Measurements from ENCODE around the gene TMEM270. TPM values are rescaled to one million over a fixed set of nuclear protein-coding genes. Genes with fewer than 3 reads are reported as not detected.

TMEM270 gene
- total RNA-seq, 1 donor from 2014 or later = not detected

- no peaks in the 10 kb centered on the region for H3K27me3 Mint-ChIP-seq (ENCODE audit: low read depth)
- H3K4me3 Mint-ChIP-seq = no peak overlapping the region
Measured at GRCh38 chr7:73838642-73839041, 22.3 kb upstream of the TMEM270 start.

GRCh38 chr7:73839290-73839689, 21.7 kb upstream of the TMEM270 start:
- Mint-ChIP-seq H3K4me1 (peaks cover 5% of the 10 kb centered on the region), H3K4me3 (peak overlapping the region; percentile 19), H3K27me3 (ENCODE audit: low read depth) (no peaks in the 10 kb centered on the region), H3K9me3 (no peaks in the 10 kb centered on the region), H3K36me3 (ENCODE audit: low read depth) (no peaks in the 10 kb centered on the region), H3K27ac (ENCODE audit: unreplicated experiment) (no peak overlapping the region)
- TF ChIP-seq CTCF (conservative IDR thresholded peaks at IDR 0.05) = no peak
- no peak for DNase-seq (ENCODE audit: low read depth, low spot score)

More at GRCh38 chr7:73838642-73839041, 22.3 kb upstream of the TMEM270 start:
- Mint-ChIP-seq H3K27ac (ENCODE audit: unreplicated experiment) (no peak overlapping the region), H3K9me3 (no peaks in the 10 kb centered on the region), H3K36me3 (ENCODE audit: low read depth) (no peaks in the 10 kb centered on the region), H3K4me1 (peaks cover under 1% of the 10 kb centered on the region)
- no peak for DNase-seq (ENCODE audit: low read depth, low spot score)
- no peak for TF ChIP-seq CTCF (conservative IDR thresholded peaks at IDR 0.05)

- H3K36me3 Mint-ChIP-seq (ENCODE audit: low read depth) = no peaks in the 10 kb centered on the region
- H3K27ac Mint-ChIP-seq (ENCODE audit: unreplicated experiment) = no peak overlapping the region
- peaks cover 5% of the 10 kb centered on the region for H3K4me1 Mint-ChIP-seq
- DNase-seq (ENCODE audit: low read depth, low spot score) = no peak
- peak; percentile 38 for TF ChIP-seq CTCF (conservative IDR thresholded peaks at IDR 0.05)
- no peaks in the 10 kb centered on the region for H3K9me3 Mint-ChIP-seq
- H3K27me3 Mint-ChIP-seq (ENCODE audit: low read depth) = no peaks in the 10 kb centered on the region
- H3K4me3 Mint-ChIP-seq = peak overlapping the region; percentile 66
Measured at GRCh38 chr7:73839743-73840714, 20.9 kb upstream of the TMEM270 start.

- Mint-ChIP-seq H3K27ac (ENCODE audit: unreplicated experiment) (no peak overlapping the region), H3K4me3 (peak overlapping the region; percentile 23)
Measured at GRCh38 chr7:73840715-73841379, 20.1 kb upstream of the TMEM270 start.

GRCh38 chr7:73841689-73842066, 19.3 kb upstream of the TMEM270 start:
- no peak overlapping the region for H3K27ac Mint-ChIP-seq (ENCODE audit: unreplicated experiment)
- TF ChIP-seq CTCF (conservative IDR thresholded peaks at IDR 0.05) = no peak

More at GRCh38 chr7:73840715-73841379, 20.1 kb upstream of the TMEM270 start:
- Mint-ChIP-seq H3K9me3 (no peaks in the 10 kb centered on the region), H3K36me3 (ENCODE audit: low read depth) (no peaks in the 10 kb centered on the region), H3K4me1 (peaks cover 5% of the 10 kb centered on the region), H3K27me3 (ENCODE audit: low read depth) (no peaks in the 10 kb centered on the region)
- TF ChIP-seq CTCF (conservative IDR thresholded peaks at IDR 0.05) = no peak
- no peak for DNase-seq (ENCODE audit: low read depth, low spot score)

More at GRCh38 chr7:73841689-73842066, 19.3 kb upstream of the TMEM270 start:
- Mint-ChIP-seq H3K27me3 (ENCODE audit: low read depth) (no peaks in the 10 kb centered on the region), H3K9me3 (no peaks in the 10 kb centered on the region), H3K4me3 (peak overlapping the region; percentile 93), H3K4me1 (peaks cover 5% of the 10 kb centered on the region), H3K36me3 (ENCODE audit: low read depth) (no peaks in the 10 kb centered on the region)
- DNase-seq (ENCODE audit: low read depth, low spot score) = no peak
